ENCODE measurements around the gene KCNK15.

Gene KCNK15

GRCh38 chr20:44736170-44737021 is 9.3 kb upstream of the KCNK15 start:
- peak; percentile 70 for DNase-seq

DNA sequence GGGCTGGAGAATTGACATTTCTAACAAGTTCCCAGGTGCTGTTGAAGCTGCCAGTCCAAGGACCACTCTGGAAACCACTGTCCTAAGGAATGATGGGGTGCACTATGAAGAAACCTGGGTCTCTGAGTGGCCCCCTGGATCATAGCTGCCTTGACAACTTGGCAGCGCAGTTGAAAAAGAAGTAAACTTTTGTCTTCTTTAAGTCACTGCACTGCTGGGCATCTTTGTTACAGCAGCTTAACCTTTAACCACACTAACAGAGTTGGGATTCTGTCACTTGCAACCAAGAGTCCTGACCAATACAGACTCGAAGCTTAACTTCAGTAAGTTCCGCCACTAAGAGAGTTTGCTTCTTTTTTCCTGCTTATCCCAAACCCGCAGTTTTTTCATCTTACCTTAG is 8.5 kb upstream of the KCNK15 start:
- no peak for DNase-seq

- no peak for DNase-seq
These were observed 6.7 kb upstream of the KCNK15 start for GRCh38 chr20:44738813-44739477.

GRCh38 chr20:44739942-44740341 is 5.7 kb upstream of the KCNK15 start:
- no peak for DNase-seq

DNA sequence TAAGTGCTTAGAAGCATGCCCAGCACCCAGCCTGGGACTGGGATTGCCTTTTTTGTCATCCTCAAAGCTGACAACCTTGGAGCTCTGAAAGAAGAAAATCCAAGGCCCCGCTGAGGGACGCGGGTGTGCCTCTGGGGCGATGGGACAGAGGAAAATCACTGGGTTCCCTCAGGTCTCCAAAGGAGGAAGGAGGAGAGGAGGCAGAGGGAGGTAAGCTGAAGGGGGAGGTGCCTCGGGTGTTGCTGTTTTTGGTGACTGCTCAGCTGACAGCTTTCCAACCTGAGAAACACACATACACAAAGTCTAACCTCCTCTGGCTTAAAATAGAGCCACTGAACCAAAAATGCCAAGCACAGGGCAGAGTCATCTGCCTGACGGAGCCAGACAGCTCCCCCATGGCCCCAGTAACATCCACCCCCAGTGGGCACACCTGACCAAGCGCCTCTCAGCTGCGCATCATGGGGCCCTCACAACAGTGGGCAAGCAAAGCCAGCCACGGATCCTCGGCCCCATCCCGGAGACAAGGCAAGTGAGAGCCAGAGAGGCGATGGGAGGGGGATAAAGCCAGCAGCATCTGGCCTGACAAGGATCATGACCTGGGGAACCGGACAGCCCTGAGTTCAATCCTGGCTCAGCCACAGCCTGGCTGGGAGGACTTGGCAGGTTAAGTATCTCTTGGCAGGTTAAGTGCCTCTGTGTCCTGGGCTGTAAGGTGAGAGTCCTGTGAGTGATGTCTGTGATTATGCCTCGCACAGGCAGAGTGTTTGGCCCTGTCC is 3.2 kb upstream of the KCNK15 start:
- no peak for DNase-seq

GRCh38 chr20:44743080-44743701 is 2.5 kb upstream of the KCNK15 start:
- no peak for DNase-seq

- DNase-seq, result no peak
These were observed 1.6 kb upstream of the KCNK15 start for GRCh38 chr20:44743916-44744655.

GRCh38 chr20:44745122-44745597 is 505 bp upstream of the KCNK15 start:
- DNase-seq, result no peak

DNA sequence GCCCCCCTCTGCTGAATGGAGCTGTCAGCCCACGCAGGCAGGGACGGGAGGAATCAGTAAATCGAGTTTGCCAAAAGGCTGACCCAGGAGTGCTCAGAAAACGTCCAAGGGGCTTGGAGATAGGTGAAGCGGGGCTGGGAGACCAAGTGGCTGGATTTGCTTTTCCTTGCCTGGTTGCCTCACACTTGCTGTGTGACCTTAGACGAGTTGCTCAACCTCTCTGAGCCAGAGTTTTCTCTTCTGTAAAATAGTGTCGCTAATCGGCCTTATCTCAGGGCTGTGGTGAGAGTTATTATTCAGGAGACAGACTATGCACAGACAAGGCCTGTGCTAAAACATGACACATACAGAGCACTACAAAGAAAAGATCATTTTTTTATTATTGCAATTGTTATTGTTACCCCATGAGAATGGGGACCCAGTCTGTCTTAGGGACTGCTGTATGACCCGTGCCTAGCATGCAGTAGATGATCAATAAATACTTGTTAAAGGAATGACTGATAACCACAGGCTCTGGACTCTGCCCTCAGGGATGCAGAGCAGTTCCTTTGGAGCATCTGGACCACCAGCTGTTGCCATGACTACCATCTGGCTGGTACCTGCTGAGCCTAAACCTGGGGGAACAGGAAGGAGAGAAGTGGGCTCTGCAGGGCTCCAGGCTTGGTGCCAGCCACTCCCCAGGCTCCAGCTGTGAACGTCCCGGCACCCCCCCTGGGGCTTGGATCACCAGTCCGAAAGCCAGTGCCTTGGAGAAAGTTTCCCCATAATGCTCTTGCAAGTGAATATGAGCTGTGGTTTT is 901 bp downstream of the KCNK15 start:
- no peak for DNase-seq

- DNase-seq, result peak; percentile 72
These were observed 1.7 kb downstream of the KCNK15 start for GRCh38 chr20:44747166-44748004.

DNA sequence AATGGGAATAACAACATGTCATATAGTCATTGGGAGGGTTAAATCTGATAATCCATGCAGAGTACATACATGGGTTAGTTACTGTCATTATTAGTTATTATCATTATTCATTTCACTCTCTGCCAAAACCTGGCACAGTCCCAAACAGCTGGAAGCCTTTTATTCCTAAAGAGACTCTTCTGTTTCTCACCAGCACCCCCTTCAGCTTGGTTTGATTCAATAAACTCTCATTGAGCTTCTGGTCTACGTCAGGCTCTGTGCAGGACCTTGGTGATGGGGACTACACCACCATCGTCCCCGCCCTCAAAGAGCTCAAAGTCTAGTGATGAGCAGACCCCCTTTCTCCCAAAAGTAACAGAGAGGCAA is 2.3 kb downstream of the KCNK15 start:
- no peak for DNase-seq

GRCh38 chr20:44750081-44750805 is 4.6 kb downstream of the KCNK15 start:
- DNase-seq, result no peak

DNA sequence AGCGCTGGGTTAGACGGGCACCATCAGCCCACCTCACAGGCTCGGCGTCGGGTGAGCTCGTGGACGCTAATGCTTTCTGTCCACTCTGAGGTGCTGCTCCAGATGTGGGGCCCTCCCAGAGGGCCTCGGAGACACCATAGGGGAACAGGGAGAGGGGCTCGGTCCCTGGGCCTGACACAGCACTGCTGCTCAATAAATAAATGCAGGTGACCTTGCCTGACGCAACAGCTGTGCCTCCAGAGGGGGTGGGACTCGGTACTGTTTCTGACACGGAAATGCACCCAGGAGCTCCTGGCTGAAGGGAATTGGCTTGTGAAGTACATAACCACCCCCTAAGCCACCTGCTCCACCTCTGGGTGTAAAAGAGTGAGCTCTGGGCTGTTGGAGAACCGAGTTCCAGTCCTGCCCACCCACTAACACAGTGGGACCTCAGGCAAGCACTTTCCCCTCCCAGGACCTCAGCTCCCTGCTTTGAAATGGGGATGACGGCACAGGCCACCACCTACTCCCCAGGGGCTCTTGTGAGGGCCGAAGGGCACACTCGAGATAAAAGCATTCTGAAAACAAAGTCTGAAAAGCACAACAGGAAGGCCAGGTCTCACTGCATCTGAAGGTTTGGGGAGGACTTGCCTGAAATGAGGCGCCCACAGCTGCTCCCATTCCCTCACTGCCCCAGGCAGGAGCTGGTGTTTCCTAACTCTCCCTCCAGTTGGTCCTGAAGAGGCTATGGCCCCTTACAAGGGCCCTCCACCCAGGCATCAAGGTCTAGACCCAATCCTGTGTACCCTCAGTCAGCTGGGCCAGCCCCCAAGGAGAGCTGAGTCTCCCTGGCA is 6.7 kb downstream of the KCNK15 start:
- DNase-seq, result no peak

GRCh38 chr20:44754554-44754953 is 8.9 kb downstream of the KCNK15 start:
- DNase-seq, result no peak

GRCh38 chr20:44756011-44756688 is 10.5 kb downstream of the KCNK15 start:
- no peak for DNase-seq

GRCh38 chr20:44756956-44757355 is 11.3 kb downstream of the KCNK15 start:
- DNase-seq, result no peak

DNA sequence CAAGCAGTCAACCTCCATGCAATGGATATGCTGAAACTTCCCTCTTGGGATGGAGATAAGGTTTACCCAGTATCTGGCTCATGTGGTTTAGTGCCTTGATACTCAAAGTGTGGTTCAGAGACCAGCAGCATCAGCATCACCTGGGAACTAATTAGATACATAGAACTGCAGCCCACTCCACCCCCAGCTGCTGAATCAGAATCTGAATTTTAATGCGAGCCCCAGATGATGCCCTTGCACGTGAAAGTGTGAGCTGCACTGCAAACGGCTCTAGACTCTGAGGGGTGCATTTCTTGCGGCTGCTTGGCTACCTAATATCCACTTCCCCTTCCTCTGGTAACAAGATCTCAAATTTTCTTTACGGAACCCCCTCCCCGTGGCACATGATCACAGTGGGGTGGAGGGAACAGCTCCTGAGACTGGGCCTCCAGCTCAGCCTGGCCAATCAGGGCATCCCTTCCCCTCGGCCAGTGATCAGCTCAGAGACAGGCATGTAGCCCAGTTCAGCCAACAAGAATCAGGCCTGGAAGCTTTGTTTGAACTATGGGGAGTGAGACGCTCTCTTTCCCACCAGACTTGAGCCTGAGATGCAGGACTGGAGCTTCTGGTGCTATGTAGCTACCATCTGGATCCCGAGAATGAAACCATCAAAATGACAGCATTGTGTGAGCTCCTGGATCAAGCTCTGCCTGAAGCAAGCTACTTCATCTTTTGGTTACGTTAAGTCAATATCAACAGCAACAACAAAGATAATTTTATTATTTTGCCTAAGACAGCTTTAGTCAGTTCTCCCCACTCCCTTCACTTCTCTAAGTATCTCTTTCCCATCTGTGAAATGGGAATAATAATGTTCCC is 12.8 kb downstream of the KCNK15 start:
- no peak for DNase-seq
